AG10803 (cell line): ENCODE data around the gene GPATCH2.

Experiments used
- DNase-seq: peaks from one replicate; pipeline ENCODE4 v3.0.0; 2010; ENCODE audit warnings: low read depth
- H3K4me3 ChIP-seq: 2 replicates; pipeline ENCODE4 v1.5.1; 2011; ENCODE audit warnings: mild to moderate bottlenecking, low read length, control low read depth
- TF ChIP-seq, protein P1 (sequence below): conservative IDR thresholded peaks from 2 replicates; pipeline ENCODE4 v1.5.1; 2011; ENCODE audit warnings: mild to moderate bottlenecking, low read length, control low read depth, inconsistent platforms

GPATCH2 gene

DNA sequence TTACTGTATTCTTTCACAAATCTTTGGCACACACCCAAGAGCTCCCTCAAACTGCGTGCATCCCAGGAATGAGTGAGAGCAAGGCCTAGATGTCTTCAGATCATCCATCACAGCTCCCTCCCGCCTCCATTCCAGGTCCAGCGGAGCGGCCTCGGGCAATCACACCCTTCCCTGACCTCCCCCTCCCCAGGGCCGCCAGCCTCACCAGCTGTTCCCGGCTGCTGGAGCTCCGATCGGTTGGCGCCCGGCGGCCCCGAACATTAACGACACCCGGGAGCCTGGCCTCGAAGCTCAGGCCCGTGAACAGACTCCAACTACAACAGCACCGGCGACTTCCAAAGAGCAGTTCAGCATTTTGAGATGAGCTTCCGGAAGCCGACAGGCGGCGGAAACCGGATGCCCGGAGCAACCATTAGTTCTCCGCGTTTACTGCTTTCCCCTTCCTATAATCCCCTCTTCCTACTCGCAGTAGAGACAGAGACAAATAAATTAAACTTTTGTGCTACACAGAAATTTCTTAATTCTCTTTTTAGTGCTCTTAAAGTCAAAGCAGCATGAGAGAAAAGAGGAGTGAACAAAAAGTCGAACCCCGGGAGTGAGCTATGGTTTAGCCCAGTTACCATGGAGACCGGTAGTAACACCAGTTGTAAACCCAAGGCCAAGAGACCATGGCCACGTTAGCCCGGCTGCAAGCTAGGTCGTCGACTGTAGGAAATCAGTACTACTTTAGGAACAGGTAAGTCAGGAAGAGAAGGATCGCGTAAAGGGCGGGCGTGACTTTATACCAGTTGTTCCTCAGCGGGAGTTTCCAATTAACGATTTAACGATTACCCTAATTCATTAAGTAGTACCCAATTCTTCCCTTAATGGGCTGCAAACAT lies at the start of gene GPATCH2, which contains the start of gene SPATA17:
Gene GPATCH2 (minus strand): TSS at position 380 of the 881 bp plus-strand sequence. CDS start 119 bp downstream, at position 261.
Gene SPATA17 (plus strand): TSS at position 634 of the 881 bp plus-strand sequence. CDS start 35 bp downstream, at position 669.
- TF ChIP-seq, protein P1, sequence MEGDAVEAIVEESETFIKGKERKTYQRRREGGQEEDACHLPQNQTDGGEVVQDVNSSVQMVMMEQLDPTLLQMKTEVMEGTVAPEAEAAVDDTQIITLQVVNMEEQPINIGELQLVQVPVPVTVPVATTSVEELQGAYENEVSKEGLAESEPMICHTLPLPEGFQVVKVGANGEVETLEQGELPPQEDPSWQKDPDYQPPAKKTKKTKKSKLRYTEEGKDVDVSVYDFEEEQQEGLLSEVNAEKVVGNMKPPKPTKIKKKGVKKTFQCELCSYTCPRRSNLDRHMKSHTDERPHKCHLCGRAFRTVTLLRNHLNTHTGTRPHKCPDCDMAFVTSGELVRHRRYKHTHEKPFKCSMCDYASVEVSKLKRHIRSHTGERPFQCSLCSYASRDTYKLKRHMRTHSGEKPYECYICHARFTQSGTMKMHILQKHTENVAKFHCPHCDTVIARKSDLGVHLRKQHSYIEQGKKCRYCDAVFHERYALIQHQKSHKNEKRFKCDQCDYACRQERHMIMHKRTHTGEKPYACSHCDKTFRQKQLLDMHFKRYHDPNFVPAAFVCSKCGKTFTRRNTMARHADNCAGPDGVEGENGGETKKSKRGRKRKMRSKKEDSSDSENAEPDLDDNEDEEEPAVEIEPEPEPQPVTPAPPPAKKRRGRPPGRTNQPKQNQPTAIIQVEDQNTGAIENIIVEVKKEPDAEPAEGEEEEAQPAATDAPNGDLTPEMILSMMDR: peak; percentile 38
- peak within 1 kb of the TSS; percentile 80 for H3K4me3 ChIP-seq

DNA sequence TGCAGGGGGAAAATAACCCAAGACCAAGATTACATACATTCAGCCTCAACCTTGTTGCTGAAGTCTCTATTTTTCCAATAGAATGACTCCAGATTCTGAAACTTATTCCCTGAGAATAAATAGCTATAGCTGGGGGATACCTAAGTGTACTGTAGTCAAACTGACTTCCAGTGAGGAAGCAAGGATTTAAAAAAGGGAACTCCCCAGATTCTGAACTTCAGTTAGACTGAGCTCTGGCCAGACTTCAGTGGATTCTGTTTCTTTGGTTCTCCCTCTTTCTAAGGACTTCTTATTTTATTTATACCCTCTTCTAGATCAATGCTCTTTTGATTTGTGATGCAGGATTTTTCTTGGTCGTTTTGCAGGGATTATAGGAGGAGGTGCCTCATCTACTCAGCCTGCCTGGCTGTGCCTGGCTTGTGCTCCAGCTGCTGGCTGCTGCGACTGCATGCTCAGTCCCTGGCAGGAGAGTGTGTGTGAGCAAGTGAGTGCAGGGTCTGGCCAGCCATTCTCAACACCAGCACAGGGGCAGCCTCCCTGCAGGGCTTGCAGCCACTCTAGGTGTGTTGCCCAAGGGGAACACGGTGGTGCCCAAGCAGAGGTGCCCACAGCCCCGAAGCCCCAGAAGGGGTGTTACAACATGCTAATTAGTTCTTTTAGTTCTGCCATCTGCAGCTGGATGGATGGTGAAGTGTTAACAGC lies 43.3 kb upstream of the GPATCH2 start:
- TF ChIP-seq, protein P1: no peak
- H3K4me3 ChIP-seq: no peak overlapping the region
- DNase-seq: no peak

More for the DNA sequence above, at the start of gene GPATCH2, which contains the start of gene SPATA17:
- DNase-seq: peak; percentile 93

DNA sequence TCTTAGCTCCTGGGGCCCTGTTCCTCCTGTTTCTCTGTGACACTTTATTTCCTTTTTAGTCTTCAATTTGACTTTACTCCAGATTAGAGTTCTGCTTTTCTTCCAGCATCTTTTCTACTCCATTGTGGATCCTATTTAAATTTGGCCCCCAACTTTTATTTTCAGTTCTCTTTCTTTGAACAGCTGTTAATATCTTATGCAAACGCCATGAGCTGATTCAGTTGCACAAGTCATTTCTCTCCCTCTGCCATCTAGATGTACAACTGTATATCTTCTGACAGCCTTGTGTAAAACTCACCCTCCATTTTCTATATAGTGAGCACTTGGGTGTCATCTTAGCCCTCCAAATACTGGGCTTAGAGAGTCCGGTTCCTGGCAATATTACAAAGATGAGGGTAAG lies 42.5 kb upstream of the GPATCH2 start:
- TF ChIP-seq, protein P1: no peak
- H3K4me3 ChIP-seq: no peak overlapping the region
- no peak for DNase-seq

DNA sequence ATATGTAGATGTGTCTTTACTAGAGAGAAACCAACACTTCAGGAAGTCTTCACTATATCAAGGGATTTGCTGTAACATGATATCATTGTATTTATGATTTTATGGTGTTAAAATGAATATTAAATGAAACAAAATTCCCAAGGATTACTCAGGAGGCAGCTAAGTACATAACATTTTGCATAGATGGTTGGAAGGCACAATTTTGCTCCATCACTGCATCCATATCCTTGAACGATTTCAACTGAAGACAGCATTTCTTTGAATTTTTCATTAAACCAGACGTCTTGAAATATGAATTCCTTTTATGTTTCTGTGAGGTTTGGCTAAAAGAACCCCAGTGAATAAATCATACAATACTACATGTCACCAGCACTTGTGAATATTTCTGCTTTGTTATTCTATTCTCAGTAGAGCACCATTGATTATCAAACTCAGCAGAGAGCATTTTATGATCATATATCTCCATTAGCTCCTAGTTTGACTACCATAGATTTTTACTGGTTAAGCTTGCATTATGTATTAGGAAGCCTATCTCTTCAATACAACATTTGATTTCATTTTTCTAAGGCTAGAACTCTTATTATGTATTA lies 37.6 kb upstream of the GPATCH2 start:
- H3K4me3 ChIP-seq: no peak overlapping the region
- TF ChIP-seq, protein P1: no peak
- DNase-seq: no peak

DNA sequence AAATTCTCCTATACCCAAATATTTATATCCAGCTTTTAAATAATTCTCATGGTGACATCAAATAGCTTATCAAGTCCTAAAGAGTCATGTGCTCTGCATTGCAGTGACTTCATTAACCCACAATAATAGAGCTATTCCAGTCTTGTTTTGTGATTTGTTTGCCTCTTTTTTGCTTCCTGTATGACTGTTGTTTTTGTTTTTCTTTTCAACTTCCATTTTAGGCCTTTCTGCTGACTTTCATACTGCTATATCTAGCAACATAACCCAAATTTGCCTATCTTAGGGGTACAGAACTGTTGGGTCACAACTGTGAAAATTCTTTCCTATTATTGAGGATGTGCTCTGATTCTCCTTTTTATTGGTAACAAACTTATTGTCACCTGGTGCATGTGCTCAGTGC lies 30.5 kb upstream of the GPATCH2 start:
- no peak overlapping the region for H3K4me3 ChIP-seq
- DNase-seq: no peak
- TF ChIP-seq, protein P1: no peak

DNA sequence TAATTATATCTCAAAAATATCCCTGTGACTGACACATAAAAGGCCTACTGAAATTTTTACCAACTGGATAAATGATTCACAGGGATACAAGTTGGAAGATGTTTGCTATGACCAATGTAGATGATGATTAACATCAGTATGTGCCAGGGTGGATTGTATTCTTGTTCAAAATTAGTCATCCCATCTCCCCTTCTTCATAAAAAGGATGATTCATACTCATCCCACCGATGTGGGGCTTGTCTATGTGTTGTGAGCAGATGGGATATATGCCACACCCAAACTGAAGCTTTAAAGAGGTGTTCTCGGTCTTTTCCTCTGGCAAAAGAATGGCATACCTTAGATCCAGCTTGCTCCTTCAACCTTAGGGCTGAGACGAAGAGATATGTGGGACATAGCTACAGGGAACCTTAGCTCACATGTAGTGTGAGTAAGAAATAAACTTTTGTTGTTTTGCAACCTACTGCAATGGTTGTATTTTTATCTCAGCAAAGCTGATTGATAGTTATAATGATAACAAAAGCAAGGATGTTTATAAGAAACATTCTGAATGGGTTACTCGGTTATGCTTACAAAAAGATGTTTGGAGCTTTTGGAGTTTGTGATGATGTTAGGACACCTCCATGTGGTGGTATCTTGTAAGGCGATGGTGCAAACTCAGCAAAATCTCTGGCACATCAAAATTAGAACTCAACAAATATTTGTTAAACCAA lies 29.6 kb upstream of the GPATCH2 start:
- H3K4me3 ChIP-seq: no peak overlapping the region
- DNase-seq: peak; percentile 58
- TF ChIP-seq, protein P1: peak; percentile 68
